SK-N-SH (cell line): ENCODE data around the gene COCH. TPM values are rescaled to one million over a fixed set of nuclear protein-coding genes. Genes with fewer than 3 reads are reported as not detected.

Source experiments
- CTCF ChIA-PET: fragments of 300-600, 350-600 bp; formaldehyde crosslinking; extraction: SDS; loops from one replicate; lab custom pipeline; 2021; lab: Yijun Ruan, JAX
- POLR2A ChIA-PET: fragments of 350-600 bp; sonication (Branson Sonifier 250); formaldehyde crosslinking; extraction: SDS; loops from one replicate; lab custom pipeline; 2020; ENCODE audit warnings: antibody characterized with exemption, inconsistent platforms; lab: Yijun Ruan, JAX
- DNase-seq: peaks from one replicate; pipeline ENCODE4 v3.0.0; 2012
- H2AFZ ChIP-seq: fragments of 200-600 bp; sonication (generic); 2 replicates; pipeline ENCODE4 v1.8.1; 2016; ENCODE audit warnings: antibody characterized with exemption, mild to moderate bottlenecking, low read depth
- H3F3A ChIP-seq: fragments of 200-600 bp; sonication (generic); replicated peaks from 2 replicates; pipeline ENCODE3; 2016; ENCODE audit warnings: antibody characterized with exemption, mild to moderate bottlenecking; ENCODE audit not compliant: insufficient read depth
- H3K27ac ChIP-seq, 2 experiments: fragments of 200-500 bp in 1 of 2; fragments of 200-600 bp in 1 of 2; sonication (Bioruptor generic) in 1 of 2; sonication (generic), shearing (Covaris generic) in 1 of 2; 2 replicates each; pipeline versions ENCODE4 v1.5.1 to v1.6.1; 2014 to 2016; ENCODE audit warnings: low read depth in 2 of 2, inconsistent platforms in 1 of 2, low read length in 1 of 2, mild to moderate bottlenecking in 1 of 2, mixed read lengths in 1 of 2
- H3K27me3 ChIP-seq: fragments of 200-600 bp; sonication (generic), shearing (Covaris generic); 2 replicates; pipeline ENCODE4 v1.6.1; 2016; ENCODE audit warnings: mixed run types; ENCODE audit not compliant: insufficient read depth
- H3K36me3 ChIP-seq, 2 experiments: fragments of 200-500 bp in 1 of 2; fragments of 200-600 bp in 1 of 2; sonication (Bioruptor generic) in 1 of 2; sonication (generic) in 1 of 2; replicated peaks in 1 of 2; 2 replicates each; pipeline versions ENCODE3 to v1.5.1; 2014 to 2016; ENCODE audit warnings: low read length in 1 of 2, mild to moderate bottlenecking in 1 of 2; ENCODE audit not compliant: insufficient read depth in 2 of 2, control insufficient read depth in 1 of 2
- H3K4me1 ChIP-seq, 2 experiments: fragments of 200-500 bp in 1 of 2; fragments of 200-600 bp in 1 of 2; sonication (Bioruptor generic) in 1 of 2; sonication (generic), shearing (Covaris generic) in 1 of 2; 2 replicates each; pipeline versions ENCODE4 v1.5.1 to v1.6.1; 2014 to 2016; ENCODE audit warnings: low read depth in 1 of 2, low read length in 1 of 2, mixed run types in 1 of 2; ENCODE audit not compliant: insufficient read depth in 2 of 2, control insufficient read depth in 1 of 2
- H3K4me2 ChIP-seq: fragments of 200-600 bp; sonication (generic), shearing (Covaris generic); 2 replicates; pipeline ENCODE4 v1.6.1; 2017; ENCODE audit warnings: mixed run types
- H3K4me3 ChIP-seq, 2 experiments: fragments of 200-500 bp in 1 of 2; fragments of 200-600 bp in 1 of 2; sonication (Bioruptor generic) in 1 of 2; sonication (generic), shearing (Covaris generic) in 1 of 2; 2 replicates each; pipeline versions ENCODE4 v1.5.1 to v1.8.1; 2014 to 2016; ENCODE audit warnings: low read depth in 2 of 2, inconsistent platforms in 1 of 2, low read length in 1 of 2, mild to moderate bottlenecking in 1 of 2, mixed read lengths in 1 of 2, moderate library complexity in 1 of 2
- H3K79me2 ChIP-seq: fragments of 200-600 bp; sonication (generic); 2 replicates; pipeline ENCODE4 v1.8.1; 2017; ENCODE audit warnings: mild to moderate bottlenecking; ENCODE audit not compliant: insufficient read depth
- H3K9ac ChIP-seq: fragments of 200-600 bp; sonication (generic); 2 replicates; pipeline ENCODE4 v1.6.1; 2017; ENCODE audit warnings: mixed run types
- H3K9me2 ChIP-seq: fragments of 200-600 bp; sonication (generic); 2 replicates; pipeline ENCODE4 v1.6.1; 2017; ENCODE audit warnings: mixed run types
- H3K9me3 ChIP-seq: fragments of 200-600 bp; sonication (generic); 2 replicates; pipeline ENCODE4 v1.6.1; 2017; ENCODE audit warnings: mixed run types, mild to moderate bottlenecking, moderate library complexity
- H4K20me1 ChIP-seq: fragments of 200-600 bp; sonication (generic); 2 replicates; pipeline ENCODE4 v1.6.1; 2017; ENCODE audit warnings: mild to moderate bottlenecking, mixed run types; ENCODE audit not compliant: insufficient read depth
- CHD2 ChIP-seq: fragments of 150-350 bp; IDR thresholded peaks from 2 replicates; pipeline ENCODE4 v1.6.1; 2018; ENCODE audit warnings: low read length; ENCODE audit not compliant: partially characterized antibody
- ELF1 ChIP-seq: IDR thresholded peaks from 2 replicates; pipeline ENCODE4 v1.4.0; 2012
- EZH2phosphoT487 ChIP-seq: fragments of 200-600 bp; sonication (generic); IDR thresholded peaks from 2 replicates; pipeline ENCODE4 v1.6.1; 2017; ENCODE audit warnings: low read depth, mixed run types, mild to moderate bottlenecking, antibody characterized with exemption, moderate library complexity, borderline replicate concordance
- FOSL2 ChIP-seq: IDR thresholded peaks from 2 replicates; pipeline ENCODE4 v1.4.0; 2012; ENCODE audit warnings: low read depth, mild to moderate bottlenecking, moderate library complexity, borderline replicate concordance
- FOXJ3 ChIP-seq: sonication (generic); formaldehyde crosslinking; IDR thresholded peaks from 2 replicates; pipeline ENCODE4 v1.5.1; 2020; ENCODE audit warnings: mild to moderate bottlenecking, missing genetic modification reagents
- GABPA ChIP-seq: IDR thresholded peaks from 2 replicates; pipeline ENCODE4 v1.4.0; 2012; ENCODE audit warnings: low read depth, mild to moderate bottlenecking
- GATA2 ChIP-seq: sonication (generic); formaldehyde crosslinking; IDR thresholded peaks from 2 replicates; pipeline ENCODE4 v1.5.0; 2020; ENCODE audit warnings: mild to moderate bottlenecking, missing genetic modification reagents
- JUND ChIP-seq: IDR thresholded peaks from 2 replicates; pipeline ENCODE4 v1.4.0; 2012
- NFIC ChIP-seq: IDR thresholded peaks from 2 replicates; pipeline ENCODE4 v1.4.0; 2012; ENCODE audit warnings: borderline replicate concordance
- NRF1 ChIP-seq: IDR thresholded peaks from 2 replicates; pipeline ENCODE4 v1.6.1; 2012; ENCODE audit warnings: low read depth, mild to moderate bottlenecking, low read length
- RAD21 ChIP-seq: IDR thresholded peaks from 2 replicates; pipeline ENCODE4 v1.6.1; 2012; ENCODE audit warnings: mild to moderate bottlenecking, low read length
- RCOR1 ChIP-seq: fragments of 150-350 bp; IDR thresholded peaks from 2 replicates; pipeline ENCODE4 v1.6.1; 2017; ENCODE audit warnings: antibody characterized with exemption, low read length
- SIN3A ChIP-seq: IDR thresholded peaks from 2 replicates; pipeline ENCODE4 v1.6.1; 2012; ENCODE audit warnings: low read depth, mild to moderate bottlenecking, low read length, moderate library complexity, borderline replicate concordance
- SMC3 ChIP-seq: IDR thresholded peaks from 2 replicates; pipeline ENCODE4 v1.6.1; 2012; ENCODE audit warnings: low read depth, low read length, improper control_type of control experiment
- TAF1 ChIP-seq: IDR thresholded peaks from 2 replicates; pipeline ENCODE4 v1.6.1; 2012; ENCODE audit warnings: low read depth, mild to moderate bottlenecking, low read length, moderate library complexity, borderline replicate concordance
- TCF12 ChIP-seq: IDR thresholded peaks from 2 replicates; pipeline ENCODE4 v1.4.0; 2012
- TEAD4 ChIP-seq: IDR thresholded peaks from 2 replicates; pipeline ENCODE4 v1.4.0; 2012; ENCODE audit warnings: mild to moderate bottlenecking, borderline replicate concordance; ENCODE audit not compliant: insufficient read depth
- WGBS: methylation state at CpG from one replicate; pipeline ENCODE4 v1.1.6; 2017; ENCODE audit warnings: low lambda C conversion rate; 5-methylcytosine and 5-hydroxymethylcytosine counted together
- polyA plus RNA-seq, 3 experiments: library from polyadenylated mRNA; depleted of rRNA; stranded (reverse); fragments of >200 nt; gene quantifications; 2 replicates each; pipeline ENCODE4 v1.2.3, GENCODE V29; 2012
- TF ChIP-seq, protein P1 (sequence below): IDR thresholded peaks from 2 replicates; pipeline ENCODE4 v1.4.0; 2012; ENCODE audit warnings: low read depth, borderline replicate concordance
- TF ChIP-seq, protein P2 (sequence below): fragments of 200-600 bp; sonication (generic); IDR thresholded peaks from 2 replicates; pipeline ENCODE4 v1.6.1; 2017; ENCODE audit warnings: antibody characterized with exemption, mild to moderate bottlenecking, moderate library complexity
- TF ChIP-seq, protein P3 (sequence below): IDR thresholded peaks from 2 replicates; pipeline ENCODE4 v1.4.0; 2012; ENCODE audit warnings: low read depth
- TF ChIP-seq, protein P4 (sequence below): IDR thresholded peaks from 2 replicates; pipeline ENCODE4 v1.4.0; 2012; ENCODE audit warnings: low read depth, borderline replicate concordance
- TF ChIP-seq, protein P5 (sequence below): fragments of 150-350 bp; IDR thresholded peaks from 2 replicates; pipeline ENCODE4 v1.6.1; 2016; ENCODE audit warnings: mild to moderate bottlenecking, low read depth, low read length

COCH gene
- polyA plus RNA-seq, 1 of the 3 experiments (the other 2 are of a cell fraction) = 9.3 TPM

DNA sequence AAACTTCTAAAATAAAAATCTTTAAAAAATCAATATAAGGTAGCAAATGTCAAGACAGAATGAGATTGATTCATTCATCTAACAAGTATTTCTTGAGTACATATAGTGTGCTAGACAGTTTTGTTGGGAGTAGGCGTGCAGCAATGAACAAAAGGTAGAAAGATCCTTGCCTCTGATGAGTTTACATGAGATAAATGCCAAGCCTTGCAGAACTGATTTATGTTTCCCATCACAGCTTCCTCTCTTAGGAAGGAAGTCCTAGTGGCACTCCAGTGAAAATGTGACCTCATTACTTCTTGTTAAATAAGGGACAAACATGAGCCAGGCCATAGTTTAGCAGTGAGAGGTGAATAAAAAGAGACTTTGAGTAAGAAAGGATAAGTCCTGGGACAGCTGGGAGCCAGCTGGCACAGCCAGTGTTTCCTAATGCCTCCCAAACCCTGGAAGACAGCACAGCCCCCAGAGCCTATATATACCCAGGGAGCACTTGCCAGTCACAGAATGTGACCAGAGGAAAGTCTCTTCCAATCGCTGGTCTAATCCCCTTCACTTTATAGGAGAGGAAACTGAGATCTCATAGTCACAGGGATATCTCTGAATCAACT lies 4.7 kb upstream of the COCH start:
- Histone ChIP-seq H3K4me3 (no peak overlapping the region), H2AFZ (no peak overlapping the region), H3K27me3 (no peaks in the 10 kb centered on the region), H3F3A (no peaks in the 10 kb centered on the region)
- POLR2A ChIA-PET = no interaction called here
- TF ChIP-seq, protein P1, sequence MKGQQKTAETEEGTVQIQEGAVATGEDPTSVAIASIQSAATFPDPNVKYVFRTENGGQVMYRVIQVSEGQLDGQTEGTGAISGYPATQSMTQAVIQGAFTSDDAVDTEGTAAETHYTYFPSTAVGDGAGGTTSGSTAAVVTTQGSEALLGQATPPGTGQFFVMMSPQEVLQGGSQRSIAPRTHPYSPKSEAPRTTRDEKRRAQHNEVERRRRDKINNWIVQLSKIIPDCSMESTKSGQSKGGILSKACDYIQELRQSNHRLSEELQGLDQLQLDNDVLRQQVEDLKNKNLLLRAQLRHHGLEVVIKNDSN = no peak
- TF ChIP-seq ELF1 (no peak), FOSL2 (no peak), JUND (no peak), TAF1 (no peak), RAD21 (no peak), FOXJ3 (CRISPR knock-in tag) (no peak), SIN3A (no peak), SMC3 (no peak), TEAD4 (no peak), NFIC (no peak), EZH2phosphoT487 (no peak)
- TF ChIP-seq, protein P2, sequence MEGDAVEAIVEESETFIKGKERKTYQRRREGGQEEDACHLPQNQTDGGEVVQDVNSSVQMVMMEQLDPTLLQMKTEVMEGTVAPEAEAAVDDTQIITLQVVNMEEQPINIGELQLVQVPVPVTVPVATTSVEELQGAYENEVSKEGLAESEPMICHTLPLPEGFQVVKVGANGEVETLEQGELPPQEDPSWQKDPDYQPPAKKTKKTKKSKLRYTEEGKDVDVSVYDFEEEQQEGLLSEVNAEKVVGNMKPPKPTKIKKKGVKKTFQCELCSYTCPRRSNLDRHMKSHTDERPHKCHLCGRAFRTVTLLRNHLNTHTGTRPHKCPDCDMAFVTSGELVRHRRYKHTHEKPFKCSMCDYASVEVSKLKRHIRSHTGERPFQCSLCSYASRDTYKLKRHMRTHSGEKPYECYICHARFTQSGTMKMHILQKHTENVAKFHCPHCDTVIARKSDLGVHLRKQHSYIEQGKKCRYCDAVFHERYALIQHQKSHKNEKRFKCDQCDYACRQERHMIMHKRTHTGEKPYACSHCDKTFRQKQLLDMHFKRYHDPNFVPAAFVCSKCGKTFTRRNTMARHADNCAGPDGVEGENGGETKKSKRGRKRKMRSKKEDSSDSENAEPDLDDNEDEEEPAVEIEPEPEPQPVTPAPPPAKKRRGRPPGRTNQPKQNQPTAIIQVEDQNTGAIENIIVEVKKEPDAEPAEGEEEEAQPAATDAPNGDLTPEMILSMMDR = no peak
- TF ChIP-seq, protein P3, sequence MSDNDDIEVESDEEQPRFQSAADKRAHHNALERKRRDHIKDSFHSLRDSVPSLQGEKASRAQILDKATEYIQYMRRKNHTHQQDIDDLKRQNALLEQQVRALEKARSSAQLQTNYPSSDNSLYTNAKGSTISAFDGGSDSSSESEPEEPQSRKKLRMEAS = no peak
- TF ChIP-seq, all 33 proteins: peak for 0
- CTCF ChIA-PET = interaction anchor here (0.9 kb wide), 1 partner anchor 11 kb away, joined by 3 read pairs; no protein-coding TSS in a partner anchor
- Histone ChIP-seq H3K9me2 (no peaks in the 10 kb centered on the region), H3K27ac (no peak overlapping the region), H3K79me2 (no peaks in the 10 kb centered on the region), H3K9ac (no peak overlapping the region), H3K4me2 (no peak overlapping the region), H4K20me1 (no peaks in the 10 kb centered on the region), H3K36me3 (no peaks in the 10 kb centered on the region), H3K9me3 (no peaks in the 10 kb centered on the region), H3K4me1 (no peaks in the 10 kb centered on the region; a peak in 1 of 4 replicates)
- WGBS = 67% methylated on average over 2 of the region's 2 CpGs
- no peak for DNase-seq

DNA sequence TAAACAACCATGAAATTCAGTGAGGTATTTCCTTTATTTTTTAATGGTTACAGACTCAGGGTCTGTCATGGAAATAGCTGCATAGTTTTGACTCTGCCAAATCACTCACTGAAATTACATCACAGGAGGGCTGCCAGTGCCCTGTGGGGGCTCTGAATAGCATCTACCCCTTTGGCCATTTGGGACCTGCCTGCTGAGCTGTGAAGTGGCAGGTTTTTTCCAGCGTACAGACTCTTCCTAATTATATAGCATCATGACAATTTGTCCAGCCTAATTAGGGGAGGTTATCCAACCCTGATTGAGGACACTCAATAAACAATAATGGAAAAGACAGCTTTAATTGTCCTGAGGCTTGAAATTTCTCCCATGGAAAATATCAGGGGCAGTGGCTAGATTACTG lies 1.8 kb upstream of the COCH start:
- Histone ChIP-seq H3K79me2 (no peaks in the 10 kb centered on the region), H3K27ac (no peak overlapping the region), H3K4me2 (no peak overlapping the region), H3K4me3 (no peak overlapping the region), H4K20me1 (no peaks in the 10 kb centered on the region), H3K9me2 (no peaks in the 10 kb centered on the region), H3K36me3 (no peaks in the 10 kb centered on the region), H2AFZ (no peak overlapping the region), H3K9ac (no peak overlapping the region), H3K27me3 (no peaks in the 10 kb centered on the region), H3F3A (no peaks in the 10 kb centered on the region), H3K9me3 (no peaks in the 10 kb centered on the region), H3K4me1 (no peaks in the 10 kb centered on the region; a peak in 1 of 4 replicates)
- POLR2A ChIA-PET = interaction anchor here (0.6 kb wide), 1 partner anchor 72 kb away, joined by 3 read pairs; no protein-coding TSS in a partner anchor
- no peak for DNase-seq
- CTCF ChIA-PET = interaction anchor here (0.7 to 1.5 kb wide), 2 partner anchors 216 to 607 kb away, joined by 3 read pairs; no protein-coding TSS in a partner anchor
- WGBS = 100% methylated on average over 1 of the region's 1 CpG
- TF ChIP-seq, protein P4, sequence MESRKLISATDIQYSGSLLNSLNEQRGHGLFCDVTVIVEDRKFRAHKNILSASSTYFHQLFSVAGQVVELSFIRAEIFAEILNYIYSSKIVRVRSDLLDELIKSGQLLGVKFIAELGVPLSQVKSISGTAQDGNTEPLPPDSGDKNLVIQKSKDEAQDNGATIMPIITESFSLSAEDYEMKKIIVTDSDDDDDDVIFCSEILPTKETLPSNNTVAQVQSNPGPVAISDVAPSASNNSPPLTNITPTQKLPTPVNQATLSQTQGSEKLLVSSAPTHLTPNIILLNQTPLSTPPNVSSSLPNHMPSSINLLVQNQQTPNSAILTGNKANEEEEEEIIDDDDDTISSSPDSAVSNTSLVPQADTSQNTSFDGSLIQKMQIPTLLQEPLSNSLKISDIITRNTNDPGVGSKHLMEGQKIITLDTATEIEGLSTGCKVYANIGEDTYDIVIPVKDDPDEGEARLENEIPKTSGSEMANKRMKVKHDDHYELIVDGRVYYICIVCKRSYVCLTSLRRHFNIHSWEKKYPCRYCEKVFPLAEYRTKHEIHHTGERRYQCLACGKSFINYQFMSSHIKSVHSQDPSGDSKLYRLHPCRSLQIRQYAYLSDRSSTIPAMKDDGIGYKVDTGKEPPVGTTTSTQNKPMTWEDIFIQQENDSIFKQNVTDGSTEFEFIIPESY = no peak
- TF ChIP-seq FOXJ3 (CRISPR knock-in tag) (no peak), FOSL2 (no peak), NRF1 (no peak), GABPA (no peak), JUND (no peak), CHD2 (no peak), RCOR1 (no peak), TAF1 (no peak), TCF12 (no peak), NFIC (no peak), GATA2 (CRISPR knock-in tag) (no peak)
- TF ChIP-seq, protein P5, sequence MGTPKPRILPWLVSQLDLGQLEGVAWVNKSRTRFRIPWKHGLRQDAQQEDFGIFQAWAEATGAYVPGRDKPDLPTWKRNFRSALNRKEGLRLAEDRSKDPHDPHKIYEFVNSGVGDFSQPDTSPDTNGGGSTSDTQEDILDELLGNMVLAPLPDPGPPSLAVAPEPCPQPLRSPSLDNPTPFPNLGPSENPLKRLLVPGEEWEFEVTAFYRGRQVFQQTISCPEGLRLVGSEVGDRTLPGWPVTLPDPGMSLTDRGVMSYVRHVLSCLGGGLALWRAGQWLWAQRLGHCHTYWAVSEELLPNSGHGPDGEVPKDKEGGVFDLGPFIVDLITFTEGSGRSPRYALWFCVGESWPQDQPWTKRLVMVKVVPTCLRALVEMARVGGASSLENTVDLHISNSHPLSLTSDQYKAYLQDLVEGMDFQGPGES = no peak
